ENCODE results near the gene GALE. TPM values are rescaled to one million over a fixed set of nuclear protein-coding genes. Genes with fewer than 3 reads are reported as not detected.
A peak's percentile ranks its signal among the peaks of the same experiment; 100 is the strongest.

GALE gene
- total RNA-seq, 1 experiment from 2014 or later: 44.8 TPM

DNA sequence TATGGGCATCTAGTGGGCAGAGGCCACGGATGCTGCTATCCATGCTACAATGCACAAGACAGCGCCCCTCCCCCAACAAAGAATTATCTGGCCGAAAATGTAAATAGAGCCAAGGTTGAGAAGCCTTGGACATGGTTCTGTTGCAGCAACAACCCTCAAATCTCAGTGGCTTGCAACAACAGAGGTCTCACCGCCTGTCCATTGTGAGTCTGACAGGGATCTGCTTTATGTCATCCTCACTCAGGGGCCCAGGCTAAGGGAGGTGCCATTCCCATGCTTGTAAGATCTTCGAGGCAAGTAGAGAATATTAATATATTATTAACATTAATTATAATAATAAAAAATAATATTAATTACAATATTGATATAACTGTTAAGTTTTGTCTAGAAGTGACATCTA lies 31.8 kb downstream of the GALE start:
- DNase-seq (ENCODE audit: low spot score): no peak
- in situ Hi-C loops (cut with HindIII; ENCODE audit: low sequenced_read_pairs): no loop called here

GRCh38 chr1:23763041-23763577 lies 37.4 kb downstream of the GALE start:
- peak; percentile 28 for DNase-seq (ENCODE audit: low spot score)
- in situ Hi-C loops (cut with HindIII; ENCODE audit: low sequenced_read_pairs): no loop called here

- DNase-seq (ENCODE audit: low spot score): no peak
- in situ Hi-C loops (cut with HindIII; ENCODE audit: low sequenced_read_pairs): no loop called here
Observed at GRCh38 chr1:23759277-23759676, 41.3 kb downstream of the GALE start.

GRCh38 chr1:23757812-23758211 lies 42.7 kb downstream of the GALE start:
- in situ Hi-C loops (cut with HindIII; ENCODE audit: low sequenced_read_pairs): no loop called here
- DNase-seq (ENCODE audit: low spot score): no peak

- in situ Hi-C loops (cut with HindIII; ENCODE audit: low sequenced_read_pairs): no loop called here
- no peak for DNase-seq (ENCODE audit: low spot score)
Observed at GRCh38 chr1:23756676-23757075, 43.9 kb downstream of the GALE start.

DNA sequence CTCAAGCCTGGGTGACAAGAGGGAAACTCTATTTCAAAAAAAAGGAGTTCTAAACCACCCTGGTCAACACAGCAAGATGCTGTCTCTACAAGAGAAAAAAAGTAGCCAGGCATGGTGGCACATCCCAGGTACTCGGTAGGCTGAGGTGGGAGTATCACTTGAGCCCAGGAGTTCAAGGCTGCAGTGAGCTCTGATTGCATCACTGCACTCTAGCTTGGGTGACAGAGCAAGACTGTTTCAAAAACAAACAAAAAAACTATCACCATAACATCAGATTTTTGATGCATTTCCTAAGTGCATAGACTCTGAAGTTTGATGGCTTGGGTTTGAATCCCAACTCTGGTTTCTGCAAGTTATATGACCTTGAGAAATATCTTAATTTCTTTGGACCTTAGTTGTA lies 47.6 kb downstream of the GALE start:
- no peak for DNase-seq (ENCODE audit: low spot score)
- in situ Hi-C loops (cut with HindIII; ENCODE audit: low sequenced_read_pairs): no loop called here

DNA sequence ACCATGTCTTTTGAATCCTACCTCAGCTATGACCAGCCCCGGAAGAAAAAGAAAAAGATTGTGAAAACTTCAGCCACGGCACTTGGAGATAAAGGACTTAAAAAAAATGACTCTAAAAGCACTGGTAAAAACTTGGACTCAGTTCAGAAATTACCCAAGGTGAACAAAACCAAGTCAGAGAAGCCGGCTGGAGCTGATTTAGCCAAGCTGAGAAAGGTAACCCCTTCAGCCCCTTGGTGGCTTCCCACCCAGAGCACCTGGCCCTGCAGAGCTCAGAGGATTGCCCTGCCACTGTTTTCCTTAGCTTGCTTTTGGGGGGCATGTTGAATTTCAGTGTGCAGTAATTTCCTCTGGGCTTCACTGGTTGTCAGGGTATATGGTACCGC lies 48.7 kb downstream of the GALE start:
- no peak for DNase-seq (ENCODE audit: low spot score)
- in situ Hi-C loops (cut with HindIII; ENCODE audit: low sequenced_read_pairs): no loop called here

GRCh38 chr1:23751050-23751814 lies 49.3 kb downstream of the GALE start:
- in situ Hi-C loops (cut with HindIII; ENCODE audit: low sequenced_read_pairs): no loop called here
- peak; percentile 41 for DNase-seq (ENCODE audit: low spot score)

GRCh38 chr1:23748016-23748415 lies 52.5 kb downstream of the GALE start:
- in situ Hi-C loops (cut with HindIII; ENCODE audit: low sequenced_read_pairs): no loop called here
- no peak for DNase-seq (ENCODE audit: low spot score)

Other genes with a start within 250 kb of the GALE start
- gene ID3, start 241.3 kb downstream of the GALE start, total RNA-seq (2014; rRNA removed; shearing (Covaris generic)): 1,524 and 1,844 TPM in 2 replicates
- 769 and 873 TPM in 2 replicates for gene RPL11, start 108.9 kb downstream of the GALE start, total RNA-seq (2014; rRNA removed; shearing (Covaris generic))
- 54.7 and 70.7 TPM in 2 replicates for gene ELOA, start 57.3 kb downstream of the GALE start, total RNA-seq (2014; rRNA removed; shearing (Covaris generic))
- 83.1 and 104 TPM in 2 replicates for gene PITHD1, start 22.3 kb downstream of the GALE start, total RNA-seq (2014; rRNA removed; shearing (Covaris generic))
- gene LYPLA2, start 9.6 kb downstream of the GALE start, total RNA-seq (2014; rRNA removed; shearing (Covaris generic)): 99.8 and 119 TPM in 2 replicates
- gene HMGCL, start 24.7 kb upstream of the GALE start, total RNA-seq (2014; rRNA removed; shearing (Covaris generic)): 52.9 and 55.8 TPM in 2 replicates
- gene FUCA1, start 67.5 kb upstream of the GALE start, total RNA-seq (2014; rRNA removed; shearing (Covaris generic)): 79.4 and 84.1 TPM in 2 replicates
- not detected in 2 replicates for gene CNR2, start 112.6 kb upstream of the GALE start, total RNA-seq (2014; rRNA removed; shearing (Covaris generic))
- 115 and 174 TPM in 2 replicates for gene PNRC2, start 159.1 kb upstream of the GALE start, total RNA-seq (2014; rRNA removed; shearing (Covaris generic))
- 49.6 and 63.2 TPM in 2 replicates for gene SRSF10, start 179.6 kb upstream of the GALE start, total RNA-seq (2014; rRNA removed; shearing (Covaris generic))